NCI-H1417 treated with DMSO at 0.1 percent for 48 hours (cell line): ENCODE results near the gene GUCY1B1.
A peak's percentile ranks its signal among the peaks of the same experiment; 100 is the strongest.

Experiments used
- DNase-seq: peaks from one replicate; lab custom pipeline; 2025; lab: John Stamatoyannopoulos, UW

GUCY1B1 gene

GRCh38 chr4:155800685-155801343 lies 42.0 kb downstream of the GUCY1B1 start:
- no peak for DNase-seq

DNA sequence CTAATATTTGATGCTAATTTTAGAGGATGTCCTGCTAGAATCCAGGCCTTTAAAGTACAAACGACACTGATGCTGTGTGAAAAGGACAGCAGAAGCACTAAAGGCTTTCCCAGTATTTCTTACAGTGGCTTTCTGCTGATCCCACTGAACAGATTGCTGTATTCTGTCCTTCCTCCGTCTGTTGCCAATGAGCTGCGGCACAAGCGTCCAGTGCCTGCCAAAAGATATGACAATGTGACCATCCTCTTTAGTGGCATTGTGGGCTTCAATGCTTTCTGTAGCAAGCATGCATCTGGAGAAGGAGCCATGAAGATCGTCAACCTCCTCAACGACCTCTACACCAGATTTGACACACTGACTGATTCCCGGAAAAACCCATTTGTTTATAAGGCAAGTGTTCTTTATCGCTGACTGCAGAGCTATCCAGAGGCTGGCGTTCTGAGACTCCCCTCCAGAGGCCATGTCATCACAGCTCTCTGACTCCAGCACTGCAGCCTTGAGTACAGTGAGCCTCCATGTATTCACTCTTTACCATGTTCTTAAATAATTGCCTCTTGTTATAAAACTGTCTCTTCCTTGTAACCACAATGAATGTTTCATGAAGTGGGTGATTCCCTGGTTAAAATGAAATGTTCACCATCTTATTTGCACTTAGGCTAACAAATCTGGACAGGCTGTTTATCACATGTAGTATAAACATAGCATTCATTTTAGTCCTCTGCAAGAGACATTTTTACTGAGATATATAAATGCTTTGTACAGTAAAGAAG lies 43.6 kb downstream of the GUCY1B1 start:
- DNase-seq = no peak

DNA sequence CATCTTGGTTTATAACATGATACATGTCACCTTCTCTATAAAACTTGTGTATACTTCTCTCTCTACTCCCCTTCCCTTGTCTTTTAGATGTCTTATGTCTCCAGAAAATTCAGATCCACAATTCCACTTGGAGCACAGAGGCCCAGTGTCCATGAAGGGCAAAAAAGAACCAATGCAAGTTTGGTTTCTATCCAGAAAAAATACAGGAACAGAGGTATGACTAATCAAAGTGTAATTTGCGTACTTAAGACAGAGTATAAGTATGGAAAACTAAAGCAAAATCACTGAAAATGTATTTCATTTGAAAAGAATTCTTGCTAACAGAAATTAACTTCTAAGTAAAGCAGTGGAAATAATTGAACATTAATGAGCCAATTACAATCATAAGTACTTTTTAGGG lies 46.2 kb downstream of the GUCY1B1 start:
- no peak for DNase-seq

GRCh38 chr4:155807021-155807420 lies 48.2 kb downstream of the GUCY1B1 start:
- DNase-seq = no peak

DNA sequence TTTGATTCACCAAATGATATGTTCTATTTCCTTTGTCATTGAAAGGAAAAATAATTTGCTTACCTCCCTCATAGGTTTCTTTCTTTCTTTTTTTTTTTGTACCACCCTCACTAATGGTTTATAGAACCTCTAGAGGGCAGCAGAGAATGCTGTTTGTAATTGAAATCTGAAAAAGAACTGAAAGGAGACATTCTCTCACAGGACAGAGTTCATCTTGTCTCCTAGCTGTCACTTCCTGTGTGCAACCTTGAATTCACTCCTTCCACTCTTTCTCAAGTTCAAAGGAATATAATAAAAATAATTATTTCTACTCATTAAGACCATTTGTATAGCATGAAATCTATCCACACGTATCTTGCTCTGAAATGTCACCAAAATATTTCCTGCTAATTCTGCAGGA lies 51.0 kb downstream of the GUCY1B1 start:
- peak; percentile 55 for DNase-seq

GRCh38 chr4:155811083-155811482 lies 52.3 kb downstream of the GUCY1B1 start:
- no peak for DNase-seq

GRCh38 chr4:155818639-155819038 lies 59.8 kb downstream of the GUCY1B1 start:
- DNase-seq = no peak

- no peak for DNase-seq
These were observed 60.2 kb downstream of the GUCY1B1 start for GRCh38 chr4:155819066-155819465.

- DNase-seq = no peak
These were observed 62.2 kb downstream of the GUCY1B1 start for GRCh38 chr4:155820887-155821518.

DNA sequence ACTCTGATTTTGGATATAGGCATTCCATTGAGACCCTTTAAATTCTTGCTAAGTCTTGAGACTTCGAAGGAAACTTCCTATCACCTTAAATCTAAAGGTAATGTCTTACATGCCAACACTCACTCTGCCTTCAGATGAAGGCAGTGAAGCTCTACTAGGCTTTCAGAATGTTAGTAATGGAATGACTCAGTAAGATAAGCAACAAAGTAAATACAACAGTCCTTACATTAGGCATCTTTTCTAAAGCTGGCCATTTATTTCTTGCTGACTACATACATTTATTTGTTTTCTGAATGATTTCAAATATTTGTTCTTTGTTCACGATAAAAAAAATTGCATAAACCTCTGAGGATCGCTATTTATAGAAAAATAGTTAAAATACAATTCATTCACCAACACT lies 63.8 kb downstream of the GUCY1B1 start:
- no peak for DNase-seq

GRCh38 chr4:155828628-155829027 lies 69.8 kb downstream of the GUCY1B1 start:
- DNase-seq = no peak

- DNase-seq = no peak
These were observed 73.8 kb downstream of the GUCY1B1 start for GRCh38 chr4:155832664-155833063.

DNA sequence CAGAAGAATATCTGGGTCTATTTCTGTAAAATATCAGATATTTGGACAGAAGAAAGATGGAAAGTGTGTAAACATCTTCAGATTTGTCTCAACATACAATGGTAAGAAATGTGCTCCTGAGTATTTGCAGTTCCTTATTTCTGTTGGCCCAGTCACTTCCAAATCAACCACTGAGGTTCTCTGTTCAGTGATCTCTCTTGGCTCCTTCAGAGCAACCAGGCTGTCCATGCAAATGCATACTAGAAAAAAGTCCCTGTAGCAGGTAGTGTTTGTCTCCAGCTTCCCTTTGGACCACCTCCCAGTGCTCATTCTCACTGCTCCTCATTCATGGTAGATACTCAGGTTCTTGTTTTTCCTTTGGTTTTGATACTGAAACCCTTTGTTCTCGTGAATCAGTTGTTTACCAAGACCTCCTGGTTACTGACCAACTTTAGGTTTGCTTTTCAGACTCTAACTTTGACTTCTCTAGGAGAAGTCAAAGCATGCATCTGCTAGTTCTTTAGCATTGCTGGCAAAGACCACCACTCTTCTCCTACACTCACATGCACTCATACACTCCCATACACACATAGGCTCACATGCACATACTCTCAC lies 78.5 kb downstream of the GUCY1B1 start:
- no peak for DNase-seq

GRCh38 chr4:155842080-155842479 lies 83.3 kb downstream of the GUCY1B1 start:
- DNase-seq = no peak

DNA sequence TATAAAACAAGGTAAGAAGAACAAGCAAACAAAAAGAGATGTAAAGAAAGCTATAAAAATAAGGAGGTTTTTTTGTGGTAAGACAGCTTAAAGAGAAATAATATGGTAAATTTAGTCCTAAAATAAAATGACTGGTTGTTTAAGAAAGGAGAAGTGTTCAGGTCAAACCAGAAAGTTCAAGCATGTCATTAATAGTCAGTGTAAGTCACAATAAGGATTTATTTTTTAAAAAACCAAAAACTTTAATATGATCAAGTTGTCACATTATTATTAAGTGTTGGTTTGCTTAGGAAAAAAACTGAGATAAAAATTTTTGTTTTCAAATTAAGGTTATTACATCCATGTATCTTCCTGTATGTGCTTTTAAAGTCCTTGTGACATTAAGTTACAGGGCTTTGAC lies 88.1 kb downstream of the GUCY1B1 start:
- no peak for DNase-seq

DNA sequence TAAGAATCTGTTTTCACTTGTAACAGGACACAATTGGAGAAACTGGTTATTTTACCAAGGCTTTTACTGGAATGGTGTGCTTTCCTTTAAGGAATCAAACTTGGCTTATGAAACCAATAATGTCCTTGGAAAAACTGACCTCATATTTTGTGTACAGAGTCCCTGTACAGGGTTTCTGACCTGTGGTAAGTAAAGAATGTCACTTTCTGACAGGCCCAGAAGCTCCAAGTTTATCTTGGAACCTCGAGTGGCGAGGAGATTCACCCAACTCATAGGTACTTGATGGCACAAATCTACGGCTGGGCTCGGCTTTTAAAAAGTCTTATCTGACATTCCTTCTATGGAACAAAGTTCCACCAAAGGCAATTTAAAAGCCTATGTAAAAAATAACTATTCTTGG lies 90.2 kb downstream of the GUCY1B1 start:
- no peak for DNase-seq

DNA sequence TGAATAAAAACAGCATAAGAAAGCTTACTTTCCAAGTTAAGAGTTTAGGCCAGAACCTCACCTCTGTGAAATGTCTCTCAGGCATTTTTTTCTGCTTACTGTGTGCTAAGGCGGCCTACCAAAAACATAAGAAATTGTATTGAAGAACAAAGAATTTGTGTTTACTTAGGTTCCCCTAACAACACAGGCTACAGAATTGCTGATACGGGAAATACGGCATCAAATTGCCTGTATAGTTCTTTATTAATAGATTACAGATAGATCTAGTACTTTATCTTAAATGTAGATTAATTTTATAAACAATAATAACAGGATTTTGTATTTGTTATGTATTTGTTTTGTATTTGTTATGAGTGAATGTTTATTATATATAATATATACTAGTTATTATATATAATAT lies 94.4 kb downstream of the GUCY1B1 start:
- no peak for DNase-seq

- no peak for DNase-seq
These were observed 95.9 kb downstream of the GUCY1B1 start for GRCh38 chr4:155854582-155855226.

GRCh38 chr4:155855897-155856296 lies 97.1 kb downstream of the GUCY1B1 start:
- DNase-seq = no peak
